ENCODE data around the gene PRPF18.

PRPF18 gene

GRCh38 chr10:13637894-13638293 lies 51.1 kb downstream of the PRPF18 start:
- DNase-seq (ENCODE audit: low spot score) = no peak

DNA sequence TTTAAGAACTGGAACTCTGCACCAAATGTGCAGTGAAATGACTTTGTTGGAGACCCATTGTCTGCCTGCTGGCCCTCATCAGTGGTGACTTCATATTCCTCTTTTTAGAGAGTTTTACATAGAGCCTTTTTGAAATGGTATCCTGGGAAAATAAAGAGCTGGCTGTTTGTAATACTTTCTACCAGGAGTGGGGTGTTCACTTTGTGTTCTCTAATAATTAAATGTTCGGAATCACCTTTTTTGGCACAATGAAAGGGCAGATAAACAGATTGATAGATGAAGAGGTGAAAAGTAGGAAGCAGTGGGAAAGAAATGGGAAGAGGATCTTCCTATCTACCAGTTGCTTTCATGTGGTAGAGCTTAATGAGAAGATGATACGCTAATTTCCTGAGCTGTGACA lies 55.5 kb downstream of the PRPF18 start:
- DNase-seq (ENCODE audit: low spot score) = no peak

DNA sequence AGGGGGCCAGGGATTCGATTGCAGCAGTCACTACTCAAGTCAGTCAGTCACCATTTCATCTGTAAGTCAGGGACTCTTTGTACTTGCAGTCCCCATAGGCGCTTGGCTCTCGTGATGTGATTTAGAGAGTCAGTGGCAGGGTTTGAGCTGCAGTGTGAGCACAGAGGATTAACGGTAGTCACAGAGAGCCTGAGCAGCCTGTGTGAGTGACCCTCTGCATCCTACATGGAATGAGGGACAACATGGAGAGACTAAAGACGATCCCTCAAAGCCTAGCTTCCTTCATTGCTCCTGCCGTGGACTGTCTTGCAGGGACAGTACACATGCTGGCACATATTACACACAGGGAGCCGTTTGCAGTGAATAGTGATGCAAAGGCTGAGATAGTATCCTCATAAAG lies 56.3 kb downstream of the PRPF18 start:
- no peak for DNase-seq (ENCODE audit: low spot score)

DNA sequence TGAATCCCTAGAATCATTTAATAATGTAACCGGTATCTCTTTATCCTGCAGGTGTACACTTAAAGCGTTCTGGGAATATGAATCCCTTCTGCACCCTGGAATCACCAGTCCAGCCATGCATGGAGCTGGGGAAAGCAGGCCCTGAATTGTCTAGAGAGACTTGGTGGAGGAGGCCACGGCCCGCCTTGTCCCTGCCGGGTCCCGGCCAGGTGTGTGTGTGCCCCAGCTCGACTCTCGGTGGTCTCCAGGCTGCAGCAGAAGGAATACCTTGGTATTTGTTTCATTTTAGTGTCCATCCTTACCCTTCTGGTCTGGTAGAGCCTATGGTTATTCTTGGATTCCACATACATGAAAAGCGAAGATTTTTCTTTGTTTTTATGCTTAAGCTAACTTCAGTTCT lies 58.1 kb downstream of the PRPF18 start:
- DNase-seq (ENCODE audit: low spot score) = no peak

- DNase-seq (ENCODE audit: low spot score) = no peak
These were observed 61.7 kb downstream of the PRPF18 start for GRCh38 chr10:13648425-13648824.

- no peak for DNase-seq (ENCODE audit: low spot score)
These were observed 63.2 kb downstream of the PRPF18 start for GRCh38 chr10:13649844-13650520.

- DNase-seq (ENCODE audit: low spot score) = no peak
These were observed 64.2 kb downstream of the PRPF18 start for GRCh38 chr10:13650961-13651360.

DNA sequence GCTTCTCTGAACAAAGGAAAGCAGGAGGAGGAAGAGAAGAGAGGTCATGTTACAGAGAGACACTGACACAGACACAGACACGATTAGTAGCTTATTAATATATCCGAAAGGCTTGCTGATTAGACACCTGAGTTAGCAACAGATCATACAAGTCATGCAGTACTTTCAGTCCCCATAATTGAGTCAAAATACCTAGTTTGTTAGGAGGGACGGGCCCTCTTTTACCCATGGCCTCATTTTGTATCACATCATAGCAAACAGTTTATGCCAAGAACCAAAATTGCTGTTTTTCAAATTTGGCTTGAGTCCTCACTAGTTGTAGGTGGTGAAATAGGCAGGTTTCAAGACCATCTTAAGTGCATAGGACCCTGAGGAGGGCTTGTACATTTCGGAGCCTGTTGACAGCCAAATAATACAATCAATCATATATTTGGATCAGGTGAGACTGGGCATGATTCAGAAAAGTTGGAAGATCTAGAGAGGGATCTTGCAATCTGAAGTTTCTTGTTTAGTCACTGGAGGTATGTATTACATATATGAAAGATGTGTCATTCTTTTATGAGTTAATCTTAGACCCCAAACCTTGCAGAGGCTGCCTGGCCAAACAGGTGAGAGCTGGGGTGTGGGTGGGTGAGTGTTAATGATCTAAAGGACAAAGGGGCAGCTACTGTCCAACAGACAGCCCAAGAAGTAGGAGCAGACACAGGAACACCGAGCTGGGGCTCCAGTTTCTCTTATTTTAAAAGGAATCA lies 65.4 kb downstream of the PRPF18 start:
- no peak for DNase-seq (ENCODE audit: low spot score)

GRCh38 chr10:13652860-13653259 lies 66.1 kb downstream of the PRPF18 start:
- DNase-seq (ENCODE audit: low spot score) = no peak

GRCh38 chr10:13654118-13654830 lies 67.5 kb downstream of the PRPF18 start:
- DNase-seq (ENCODE audit: low spot score) = no peak

DNA sequence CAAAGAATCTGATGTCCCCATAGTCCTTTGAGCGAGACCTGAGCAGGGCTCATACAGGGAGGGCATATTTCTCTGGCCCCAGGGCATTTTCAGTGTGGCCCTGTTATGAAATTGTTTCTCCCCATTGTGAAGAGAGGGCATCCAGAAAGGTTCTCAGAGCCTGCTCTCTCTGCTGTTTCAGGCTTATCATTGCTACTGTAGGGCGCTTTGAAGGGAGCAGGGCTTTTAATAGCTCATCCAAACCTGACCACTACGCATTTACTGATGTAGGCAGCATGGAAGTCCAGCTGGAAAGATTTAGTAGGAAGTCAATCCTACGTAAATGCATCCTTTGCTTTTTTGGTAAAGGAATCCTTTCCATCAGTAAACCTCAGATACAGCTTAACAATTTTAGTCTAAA lies 68.1 kb downstream of the PRPF18 start:
- no peak for DNase-seq (ENCODE audit: low spot score)

- no peak for DNase-seq (ENCODE audit: low spot score)
These were observed 69.8 kb downstream of the PRPF18 start for GRCh38 chr10:13656337-13657100.

DNA sequence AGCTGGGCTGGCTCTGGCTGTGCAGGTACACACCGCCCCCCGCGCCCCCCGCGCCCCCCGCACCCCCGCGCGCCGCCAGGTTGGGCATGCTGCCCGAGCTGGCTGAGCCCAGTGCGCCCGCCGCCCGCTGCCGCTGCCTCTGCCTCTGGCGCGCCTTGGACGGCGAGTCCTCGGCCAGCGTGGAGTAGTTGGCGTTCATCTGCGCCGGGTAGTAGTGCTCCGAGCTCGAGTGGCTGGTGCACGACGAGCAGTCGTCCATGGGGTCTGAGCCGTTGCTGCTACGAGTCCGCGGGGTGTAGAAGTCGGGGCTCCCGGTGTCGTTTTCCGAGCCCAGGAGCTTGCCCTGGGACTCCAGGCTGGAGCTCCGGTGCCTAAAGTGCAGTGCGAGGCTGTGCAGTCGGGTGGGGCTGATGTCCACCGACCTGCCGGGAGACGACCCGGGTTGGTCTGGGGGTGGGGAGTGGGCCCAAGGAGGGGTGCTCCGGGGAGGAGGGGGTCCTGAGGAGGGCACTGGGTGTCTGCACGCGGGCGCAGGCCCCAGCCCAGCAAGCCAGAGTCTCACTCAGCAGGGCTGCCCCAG lies 70.4 kb downstream of the PRPF18 start:
- DNase-seq (ENCODE audit: low spot score) = no peak

- DNase-seq (ENCODE audit: low spot score) = no peak
These were observed 71.5 kb downstream of the PRPF18 start for GRCh38 chr10:13658264-13658663.

DNA sequence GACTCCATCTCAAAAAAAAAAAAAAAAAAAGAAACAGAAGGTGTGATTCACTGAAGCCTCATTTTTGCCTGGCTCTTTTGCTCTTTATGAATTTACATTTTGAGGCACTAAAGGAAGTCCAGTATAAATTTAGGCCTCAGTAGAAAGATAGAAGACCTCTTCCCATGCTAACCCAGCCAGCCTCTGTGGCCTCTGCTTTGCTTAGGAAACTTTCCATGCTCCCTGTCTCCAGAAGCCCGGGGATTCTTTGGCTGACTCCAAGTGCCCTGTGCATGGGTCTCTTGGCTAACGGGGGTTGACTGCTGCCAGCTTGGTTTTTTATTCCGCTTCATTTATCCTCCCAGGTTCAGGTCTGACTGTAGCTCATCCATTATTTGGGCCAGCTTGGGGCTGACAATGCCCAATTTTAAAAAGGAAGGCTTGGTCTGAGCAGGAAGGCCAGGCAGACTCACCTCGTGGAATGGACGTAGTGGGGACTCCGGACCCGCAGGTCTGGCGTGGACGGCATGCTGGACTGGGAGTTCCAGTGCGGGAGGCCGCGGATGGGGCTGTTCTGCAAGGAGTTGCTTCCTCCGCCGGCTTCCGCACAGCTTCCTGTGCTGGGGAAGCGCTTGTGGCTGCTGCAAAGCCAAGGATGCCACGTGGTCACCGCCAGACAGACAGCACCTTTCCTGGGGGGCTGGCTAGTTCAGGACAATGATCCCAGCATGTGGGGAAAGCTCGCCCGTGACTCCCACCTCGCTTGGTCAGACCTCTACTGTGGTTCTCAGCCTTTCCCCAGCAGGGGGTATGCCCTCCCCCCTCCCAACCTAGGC lies 72.3 kb downstream of the PRPF18 start:
- no peak for DNase-seq (ENCODE audit: low spot score)

- DNase-seq (ENCODE audit: low spot score) = peak; percentile 78
These were observed 73.3 kb downstream of the PRPF18 start for GRCh38 chr10:13659887-13660550.

DNA sequence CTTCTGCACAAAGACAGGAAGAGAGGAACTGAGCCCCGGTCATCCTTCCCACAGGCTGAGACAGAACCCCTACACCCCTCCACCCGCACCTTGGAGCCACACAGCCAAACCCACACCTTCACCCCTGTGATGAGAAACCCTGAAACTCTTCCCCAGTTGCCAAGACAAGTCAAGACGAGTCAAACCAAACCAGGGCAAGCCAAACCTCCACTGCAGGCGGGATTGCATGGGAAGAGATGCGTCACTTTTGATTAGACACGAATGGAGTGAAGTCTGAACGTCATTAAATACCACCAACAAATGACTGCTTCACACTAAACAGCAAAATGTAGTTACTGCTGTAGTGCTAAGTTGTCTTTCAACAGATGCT lies 73.8 kb downstream of the PRPF18 start:
- DNase-seq (ENCODE audit: low spot score) = peak; percentile 17

DNA sequence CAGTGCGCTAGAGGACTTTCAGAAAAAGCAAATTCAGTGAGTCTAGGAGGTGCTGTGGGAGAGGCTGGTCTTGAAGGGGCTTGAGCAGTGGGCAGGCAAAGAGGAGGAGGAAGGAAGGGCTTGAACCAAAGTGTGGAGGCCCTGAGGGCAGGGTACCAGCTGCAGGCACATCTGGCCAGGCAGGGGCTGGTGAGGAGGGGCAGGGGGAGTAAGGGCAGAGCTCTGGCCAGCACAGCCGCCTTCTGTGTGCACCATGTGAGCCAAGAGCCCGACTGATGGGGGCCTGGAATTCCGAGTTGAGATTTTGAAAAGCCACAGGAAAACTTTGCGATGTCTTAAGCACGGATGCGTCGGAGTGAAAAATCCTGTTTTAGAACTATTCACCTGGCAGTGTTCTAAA lies 74.5 kb downstream of the PRPF18 start:
- no peak for DNase-seq (ENCODE audit: low spot score)

GRCh38 chr10:13665516-13666262 lies 78.9 kb downstream of the PRPF18 start:
- DNase-seq (ENCODE audit: low spot score) = no peak

- no peak for DNase-seq (ENCODE audit: low spot score)
These were observed 81.4 kb downstream of the PRPF18 start for GRCh38 chr10:13668126-13668525.

All from hepatic stellate cell (primary cell).